ENCODE results near the gene MAEA.

DNA sequence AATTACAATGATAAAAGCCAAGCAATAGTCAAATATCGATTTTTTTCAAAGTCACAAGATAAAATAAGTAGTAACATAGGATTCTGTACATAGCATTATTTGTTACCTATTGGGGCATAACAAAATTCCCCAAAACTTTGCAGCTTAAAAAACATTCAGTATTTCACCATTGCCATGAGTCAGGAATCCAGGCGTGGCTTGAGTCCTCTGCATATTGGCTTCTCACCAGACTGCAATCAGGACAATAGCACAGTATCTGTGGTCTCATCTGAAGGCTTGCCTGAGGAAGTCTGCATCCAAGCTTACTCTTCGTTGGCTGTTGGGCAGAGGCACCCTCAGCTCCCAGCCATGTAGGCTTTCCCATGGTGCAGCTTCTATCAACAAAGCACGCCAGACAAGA is 34.5 kb upstream of the MAEA start:
- TF ChIP-seq, protein P1, sequence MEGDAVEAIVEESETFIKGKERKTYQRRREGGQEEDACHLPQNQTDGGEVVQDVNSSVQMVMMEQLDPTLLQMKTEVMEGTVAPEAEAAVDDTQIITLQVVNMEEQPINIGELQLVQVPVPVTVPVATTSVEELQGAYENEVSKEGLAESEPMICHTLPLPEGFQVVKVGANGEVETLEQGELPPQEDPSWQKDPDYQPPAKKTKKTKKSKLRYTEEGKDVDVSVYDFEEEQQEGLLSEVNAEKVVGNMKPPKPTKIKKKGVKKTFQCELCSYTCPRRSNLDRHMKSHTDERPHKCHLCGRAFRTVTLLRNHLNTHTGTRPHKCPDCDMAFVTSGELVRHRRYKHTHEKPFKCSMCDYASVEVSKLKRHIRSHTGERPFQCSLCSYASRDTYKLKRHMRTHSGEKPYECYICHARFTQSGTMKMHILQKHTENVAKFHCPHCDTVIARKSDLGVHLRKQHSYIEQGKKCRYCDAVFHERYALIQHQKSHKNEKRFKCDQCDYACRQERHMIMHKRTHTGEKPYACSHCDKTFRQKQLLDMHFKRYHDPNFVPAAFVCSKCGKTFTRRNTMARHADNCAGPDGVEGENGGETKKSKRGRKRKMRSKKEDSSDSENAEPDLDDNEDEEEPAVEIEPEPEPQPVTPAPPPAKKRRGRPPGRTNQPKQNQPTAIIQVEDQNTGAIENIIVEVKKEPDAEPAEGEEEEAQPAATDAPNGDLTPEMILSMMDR (IDR thresholded peaks at IDR 0.05) = no peak
- no peak for TF ChIP-seq EP300 (IDR thresholded peaks at IDR 0.05; ENCODE audit: low read depth)
- TF ChIP-seq POLR2A (IDR thresholded peaks at IDR 0.05) = no peak
- TF ChIP-seq POLR2AphosphoS5 (IDR thresholded peaks at IDR 0.05) = no peak

All from transverse colon (tissue), 4 donors.